Natural killer cell (primary cell): ENCODE data around the gene RARB. TPM values are rescaled to one million over a fixed set of nuclear protein-coding genes. Genes with fewer than 3 reads are reported as not detected.
A peak's percentile ranks its signal among the peaks of the same experiment; 100 is the strongest.

ENCODE experiments used
- ATAC-seq, 3 donors: fragments of 150-1000 bp in 2 of 3; fragments of 200-7000 bp in 1 of 3; cut with Tn5 transposase; 1 replicate in 1 of 3; 2 replicates in 2 of 3; pipeline ENCODE4 v1.10.0; 2021; ENCODE audit warnings: mild to moderate bottlenecking in 2 of 3, moderate library complexity in 2 of 3
- DNase-seq, 2 donors: peaks; one replicate each; pipeline versions ENCODE4 v3.0.0 to v3.0.0-alpha.2; 2013 to 2021; ENCODE audit warnings: mixed read lengths in 1 of 2
- H3K27ac ChIP-seq: one replicate; pipeline ENCODE4 v1.5.1; 2013; ENCODE audit warnings: mild to moderate bottlenecking, low read length
- H3K27me3 ChIP-seq: one replicate; pipeline ENCODE4 v1.6.1; 2013; ENCODE audit warnings: low read length; ENCODE audit not compliant: control insufficient read depth, insufficient read depth
- H3K36me3 ChIP-seq: one replicate; pipeline ENCODE4 v1.6.1; 2013; ENCODE audit warnings: low read length; ENCODE audit not compliant: control insufficient read depth, insufficient read depth
- H3K4me1 ChIP-seq: one replicate; pipeline ENCODE4 v1.6.1; 2013; ENCODE audit warnings: low read length; ENCODE audit not compliant: control insufficient read depth, insufficient read depth
- H3K4me3 ChIP-seq: one replicate; pipeline ENCODE4 v1.5.1; 2013; ENCODE audit warnings: low read length
- H3K9me3 ChIP-seq: one replicate; pipeline ENCODE4 v1.6.1; 2013; ENCODE audit warnings: low read length; ENCODE audit not compliant: control insufficient read depth, insufficient read depth
- H3K27ac Mint-ChIP-seq, 2 donors: one replicate each; pipeline ENCODE4 v1.8.0; 2022; ENCODE audit warnings: mild to moderate bottlenecking in 2 of 2, mixed read lengths in 2 of 2, moderate library complexity in 1 of 2
- H3K27me3 Mint-ChIP-seq, 2 donors: one replicate each; pipeline ENCODE4 v1.8.0; 2022; ENCODE audit warnings: low read depth in 2 of 2, mixed read lengths in 2 of 2
- H3K36me3 Mint-ChIP-seq: one replicate; pipeline ENCODE4 v1.8.0; 2022; ENCODE audit warnings: mixed read lengths
- H3K4me1 Mint-ChIP-seq, 2 donors: one replicate each; pipeline ENCODE4 v1.8.0; 2022; ENCODE audit warnings: mixed read lengths in 2 of 2
- H3K4me3 Mint-ChIP-seq: one replicate; pipeline ENCODE4 v1.8.0; 2022; ENCODE audit warnings: mild to moderate bottlenecking, moderate library complexity, mixed read lengths
- H3K9me3 Mint-ChIP-seq, 2 donors: one replicate each; pipeline ENCODE4 v1.8.0; 2022; ENCODE audit warnings: mixed read lengths in 2 of 2
- WGBS: methylation state at CpG from one replicate; pipeline ENCODE4 v1.1.7; 2013; ENCODE audit warnings: missing lambda C conversion rate; ENCODE audit not compliant: insufficient coverage; 5-methylcytosine and 5-hydroxymethylcytosine counted together
- intact Hi-C: fragments of 100-400 bp; cut with micrococcal nuclease; formaldehyde crosslinking; loops from one replicate; pipeline ENCODE4 v1.14.2; 2022
- total RNA-seq, 4 donors: library from RNA; stranded (reverse); fragments of 120-200 nt in 1 of 4; gene quantifications; one replicate each; pipeline versions ENCODE4 v1.2.3 to v1.2.4, GENCODE V29; 2013 to 2022
- TF ChIP-seq, protein P1 (sequence below): fragments of 200-600 bp; IDR thresholded peaks from one replicate; pipeline ENCODE4 v1.8.0; 2022; ENCODE audit warnings: antibody characterized with exemption

RARB gene
- total RNA-seq, 3 donors from 2014 or later (not counting 1 experiment from before 2014, with no cell fraction given), result not detected

DNA sequence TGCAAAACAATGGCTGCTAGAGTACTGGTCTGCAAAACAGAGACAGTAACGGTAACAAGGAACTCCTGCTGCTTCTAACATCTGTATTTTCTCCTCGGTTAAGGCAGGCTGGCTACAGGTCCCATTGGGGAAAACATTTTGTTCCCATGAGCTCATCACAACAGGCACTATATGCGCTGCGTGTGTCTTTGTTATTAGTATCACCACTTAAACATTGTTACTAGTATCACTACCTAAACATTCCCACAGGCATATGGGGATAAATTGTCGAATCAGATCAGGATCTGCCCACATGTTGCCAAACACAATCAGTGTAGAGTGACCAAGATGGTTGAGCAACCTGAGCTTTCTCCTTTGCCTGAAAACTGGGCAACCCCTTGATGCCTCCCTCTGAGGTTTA, 159.5 kb downstream of the RARB start:
- DNase-seq (no peak), ATAC-seq (no peak)
- Histone ChIP-seq H3K36me3 (no peaks in the 10 kb centered on the region), H3K27me3 (no peaks in the 10 kb centered on the region), H3K27ac (no peak overlapping the region), H3K4me3 (no peak overlapping the region), H3K9me3 (no peaks in the 10 kb centered on the region), H3K4me1 (no peaks in the 10 kb centered on the region)
- TF ChIP-seq, protein P1, sequence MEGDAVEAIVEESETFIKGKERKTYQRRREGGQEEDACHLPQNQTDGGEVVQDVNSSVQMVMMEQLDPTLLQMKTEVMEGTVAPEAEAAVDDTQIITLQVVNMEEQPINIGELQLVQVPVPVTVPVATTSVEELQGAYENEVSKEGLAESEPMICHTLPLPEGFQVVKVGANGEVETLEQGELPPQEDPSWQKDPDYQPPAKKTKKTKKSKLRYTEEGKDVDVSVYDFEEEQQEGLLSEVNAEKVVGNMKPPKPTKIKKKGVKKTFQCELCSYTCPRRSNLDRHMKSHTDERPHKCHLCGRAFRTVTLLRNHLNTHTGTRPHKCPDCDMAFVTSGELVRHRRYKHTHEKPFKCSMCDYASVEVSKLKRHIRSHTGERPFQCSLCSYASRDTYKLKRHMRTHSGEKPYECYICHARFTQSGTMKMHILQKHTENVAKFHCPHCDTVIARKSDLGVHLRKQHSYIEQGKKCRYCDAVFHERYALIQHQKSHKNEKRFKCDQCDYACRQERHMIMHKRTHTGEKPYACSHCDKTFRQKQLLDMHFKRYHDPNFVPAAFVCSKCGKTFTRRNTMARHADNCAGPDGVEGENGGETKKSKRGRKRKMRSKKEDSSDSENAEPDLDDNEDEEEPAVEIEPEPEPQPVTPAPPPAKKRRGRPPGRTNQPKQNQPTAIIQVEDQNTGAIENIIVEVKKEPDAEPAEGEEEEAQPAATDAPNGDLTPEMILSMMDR, result no peak
- 91% methylated on average over 5 of the region's 5 CpGs for WGBS
- H3K4me1 Mint-ChIP-seq, result peaks cover 13 to 17% of the 10 kb centered on the region in 2 donors
- no peak overlapping the region for H3K27ac Mint-ChIP-seq
- no peaks in the 10 kb centered on the region for H3K36me3 Mint-ChIP-seq
- intact Hi-C loops, result no loop called here
- no peaks in the 10 kb centered on the region for H3K9me3 Mint-ChIP-seq
- no peak overlapping the region for H3K4me3 Mint-ChIP-seq
- H3K27me3 Mint-ChIP-seq, result no peaks in the 10 kb centered on the region

DNA sequence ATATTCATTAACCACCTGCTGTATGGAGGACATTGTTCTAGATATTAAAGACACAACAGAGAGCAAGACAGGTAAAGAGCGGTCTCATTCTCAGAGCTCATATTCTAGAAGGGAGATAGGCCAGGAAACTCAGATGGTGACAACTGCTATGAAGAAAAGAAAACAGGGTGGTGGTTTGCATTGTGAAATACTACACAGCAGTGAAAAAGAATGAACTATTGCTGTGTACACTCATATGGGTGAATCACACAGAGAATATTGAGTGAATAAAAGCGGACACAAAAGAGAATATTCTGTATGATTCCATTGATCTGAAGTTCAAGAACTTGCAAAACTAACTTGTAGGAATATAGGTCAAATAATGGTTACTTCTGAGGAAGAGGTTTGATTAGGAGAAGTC, 159.9 kb downstream of the RARB start:
- Mint-ChIP-seq H3K4me1 (peaks cover 13 to 17% of the 10 kb centered on the region in 2 donors), H3K4me3 (no peak overlapping the region), H3K36me3 (no peaks in the 10 kb centered on the region), H3K27me3 (no peaks in the 10 kb centered on the region), H3K27ac (no peak overlapping the region), H3K9me3 (no peaks in the 10 kb centered on the region)
- TF ChIP-seq, protein P1, result no peak
- H3K4me1 ChIP-seq, result no peaks in the 10 kb centered on the region
- no peak overlapping the region for H3K27ac ChIP-seq
- ATAC-seq (no peak), DNase-seq (no peak)
- H3K9me3 ChIP-seq, result no peaks in the 10 kb centered on the region
- no peak overlapping the region for H3K4me3 ChIP-seq
- H3K27me3 ChIP-seq, result no peaks in the 10 kb centered on the region
- 97% methylated on average over 2 of the region's 2 CpGs for WGBS
- intact Hi-C loops, result no loop called here
- no peaks in the 10 kb centered on the region for H3K36me3 ChIP-seq

DNA sequence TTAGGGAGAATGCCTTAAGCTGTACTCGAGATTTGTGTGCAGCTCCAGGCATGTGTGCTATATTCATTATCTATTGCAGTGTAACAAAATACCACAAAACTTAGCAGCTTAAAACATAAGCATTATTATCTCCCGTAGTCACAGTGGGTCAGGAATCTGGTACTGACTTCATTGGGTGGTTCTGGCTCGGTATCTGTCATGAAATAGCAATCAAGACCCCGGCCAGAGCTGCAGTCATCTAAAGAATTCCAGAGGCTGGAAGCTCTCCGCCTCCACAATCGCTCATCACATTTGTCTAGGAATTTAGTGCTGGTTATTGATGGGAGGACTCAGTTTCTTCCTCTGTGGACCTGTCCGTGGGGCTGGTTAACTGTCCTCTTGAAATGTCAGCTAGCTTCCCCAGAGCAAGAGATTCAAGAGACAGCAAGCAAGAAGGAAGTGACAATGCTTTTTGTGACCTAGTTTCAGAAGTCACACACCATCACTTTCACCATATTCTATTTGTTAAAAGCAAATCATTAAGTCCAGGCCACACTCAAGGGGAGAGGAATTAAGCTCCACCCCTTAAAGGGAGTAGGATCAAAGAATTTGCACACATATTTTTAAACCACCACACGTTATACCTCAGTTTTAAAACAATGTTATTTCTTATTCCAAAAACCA, 160.5 kb downstream of the RARB start:
- no peak overlapping the region for H3K27ac ChIP-seq
- Mint-ChIP-seq H3K4me1 (peaks cover 13 to 17% of the 10 kb centered on the region in 2 donors), H3K4me3 (no peak overlapping the region), H3K27ac (peak overlapping the region in 1 of 2 donors; percentile 26), H3K36me3 (no peaks in the 10 kb centered on the region), H3K9me3 (no peaks in the 10 kb centered on the region), H3K27me3 (no peaks in the 10 kb centered on the region)
- no peak overlapping the region for H3K4me3 ChIP-seq
- ATAC-seq (no peak), DNase-seq (no peak)
- no peaks in the 10 kb centered on the region for H3K36me3 ChIP-seq
- no peaks in the 10 kb centered on the region for H3K9me3 ChIP-seq
- intact Hi-C loops, result no loop called here
- H3K4me1 ChIP-seq, result no peaks in the 10 kb centered on the region
- TF ChIP-seq, protein P1, result no peak
- no peaks in the 10 kb centered on the region for H3K27me3 ChIP-seq
- 81% methylated on average over 7 of the region's 8 CpGs for WGBS
